Ovary (tissue), 9 donors: ENCODE results near the gene SLC5A2. TPM values are rescaled to one million over a fixed set of nuclear protein-coding genes. Genes with fewer than 3 reads are reported as not detected.

Experiments used
- DNase-seq, 5 donors: peaks; one replicate each; pipeline ENCODE4 v3.0.0-alpha.2; 2019 to 2020
- H3K27ac ChIP-seq, 2 donors: fragments of 200-600 bp; one replicate each; pipeline versions ENCODE4 v1.5.1 to v1.8.0; 2019 to 2022
- H3K27me3 ChIP-seq: fragments of 200-600 bp; one replicate; pipeline ENCODE4 v1.8.0; 2022
- H3K36me3 ChIP-seq: fragments of 200-600 bp; sonication (generic); one replicate; pipeline ENCODE4 v1.5.1; 2019
- H3K4me1 ChIP-seq: one replicate; pipeline ENCODE4 v1.8.1; 2013; ENCODE audit warnings: mild to moderate bottlenecking, moderate library complexity; ENCODE audit not compliant: insufficient read depth
- H3K4me3 ChIP-seq: fragments of 200-600 bp; sonication (generic); one replicate; pipeline ENCODE4 v1.5.1; 2017
- H3K9me3 ChIP-seq, 2 donors: fragments of 200-600 bp in 1 of 2; sonication (generic) in 1 of 2; one replicate each; pipeline versions ENCODE4 v1.5.1 to v1.8.1; 2013 to 2019; ENCODE audit warnings: mild to moderate bottlenecking in 1 of 2, moderate library complexity in 1 of 2
- CTCF ChIP-seq, 3 donors: fragments of 450-650 bp in 2 of 3; fragments of 200-600 bp in 1 of 3; IDR thresholded peaks; one replicate each; pipeline versions ENCODE4 v1.5.1 to v1.8.0; 2016 to 2022; ENCODE audit warnings: antibody characterized with exemption in 3 of 3, mild to moderate bottlenecking in 1 of 3
- EP300 ChIP-seq: sonication (generic); formaldehyde crosslinking; IDR thresholded peaks from one replicate; pipeline ENCODE4 v1.6.1; 2017; ENCODE audit warnings: antibody characterized with exemption
- POLR2A ChIP-seq: fragments of 450-650 bp; IDR thresholded peaks from one replicate; pipeline ENCODE4 v1.6.1; 2017; ENCODE audit warnings: antibody characterized with exemption, mild to moderate bottlenecking, moderate library complexity
- WGBS, 3 donors: extraction: QIAGEN DNeasy Blood & Tissue Kit in 1 of 3; methylation state at CpG; one replicate each; pipeline versions ENCODE4 v1.1.5 to v1.1.7; 2013 to 2017; 5-methylcytosine and 5-hydroxymethylcytosine counted together
- intact Hi-C, 4 donors: fragments of 100-400 bp; cut with DNase I; formaldehyde crosslinking; loops; one replicate each; pipeline versions ENCODE4 v1.11.0 to v1.15.1; 2022 to 2023
- polyA plus RNA-seq, 2 donors: library from polyadenylated mRNA; stranded (reverse); fragments of 200-250 nt in 1 of 2; fragments of 350-450 nt in 1 of 2; fragmentation: Illumina TruSeq in 1 of 2; extraction: RNeasy Lipid Tissue Mini Kit (QIAGEN cat#74804) in 1 of 2; gene quantifications; one replicate each; pipeline ENCODE4 v1.2.3, GENCODE V29; 2013 to 2014
- total RNA-seq, 7 donors: library from RNA; depleted of rRNA in 2 of 7; stranded (reverse); fragments of >200 nt in 2 of 7; fragmentation: NEBNext Ultra II Directional in 3 of 7; extraction: Animal tissue kit (Norgen Biotek cat#: 25700) in 3 of 7; gene quantifications; one replicate each; pipeline versions ENCODE4 v1.1.0 to v1.2.4, GENCODE V29; 2016 to 2023
- donor health status: DM: no; HTN: no; CAD: no; lungs with moderate emphysema.
- donor health status: DM: no; HTN: no; CAD: no.
- donor health status: Bipolar disorder and iron deficiency.
- donor health status: DM: yes; HTN: yes; CAD: no.
- donor health status: DM: no; HTN: no; CAD: no.
- donor health status: DM: yes; HTN: yes; CAD: no.

SLC5A2 gene
- total and polyA plus RNA-seq, 9 donors: 0.13 to 1.7 (median 0.40) TPM; not detected in 1

GRCh38 chr16:31455601-31456314 is 27.2 kb upstream of the SLC5A2 start:
- H3K27me3 ChIP-seq: no peaks in the 10 kb centered on the region
- 65 to 73% (median 67%) methylated on average over 17 of the region's 17 CpGs for WGBS, 3 donors
- no peak overlapping the region for H3K4me3 ChIP-seq
- DNase-seq: peak in 1 of 5 donors; percentile 40
- H3K4me1 ChIP-seq: peaks cover 31% of the 10 kb centered on the region
- no peaks in the 10 kb centered on the region for H3K9me3 ChIP-seq
- H3K36me3 ChIP-seq: no peaks in the 10 kb centered on the region
- no peak overlapping the region for H3K27ac ChIP-seq
- intact Hi-C loops: loop anchor here in 1 of 4 donors (10.0 kb wide), 1 partner anchor 419 kb away; the partner anchor contains the start of gene ZNF267
- TF ChIP-seq EP300 (no peak), CTCF (IDR thresholded peaks at IDR 0.05) (no peak)

- no peaks in the 10 kb centered on the region for H3K9me3 ChIP-seq
- no peaks in the 10 kb centered on the region for H3K27me3 ChIP-seq
- TF ChIP-seq EP300 (no peak), POLR2A (no peak), CTCF (IDR thresholded peaks at IDR 0.05) (no peak)
- no peak overlapping the region for H3K27ac ChIP-seq
- H3K4me1 ChIP-seq: peaks cover 27% of the 10 kb centered on the region
- no peaks in the 10 kb centered on the region for H3K36me3 ChIP-seq
- H3K4me3 ChIP-seq: no peak overlapping the region
- peak in 2 of 5 donors; percentile 20 to 23 for DNase-seq
- intact Hi-C loops: loop anchor here in 1 of 4 donors (10.0 kb wide), 1 partner anchor 418 kb away; the partner anchor contains the start of gene ZNF267
- WGBS, 3 donors: 63 to 76% (median 70%) methylated on average over 8 of the region's 8 CpGs
These were observed 25.9 kb upstream of the SLC5A2 start for GRCh38 chr16:31456988-31457360.

- DNase-seq: peak in 3 of 5 donors; percentile 45 to 60 (median 49)
- no peaks in the 10 kb centered on the region for H3K9me3 ChIP-seq
- 1% methylated on average over 37 to 42 of the region's 42 CpGs for WGBS, 3 donors
- peaks cover 18% of the 10 kb centered on the region for H3K4me1 ChIP-seq
- H3K27ac ChIP-seq: peak overlapping the region; percentile 97 to 98
- no peaks in the 10 kb centered on the region for H3K36me3 ChIP-seq
- H3K4me3 ChIP-seq: peak overlapping the region; percentile 87
- TF ChIP-seq POLR2A (no peak), CTCF (IDR thresholded peaks at IDR 0.05) (no peak), EP300 (no peak)
- intact Hi-C loops: loop anchor here in 1 of 4 donors (10.0 kb wide), 1 partner anchor 417 kb away; the partner anchor contains the start of gene ZNF267
- no peaks in the 10 kb centered on the region for H3K27me3 ChIP-seq
These were observed 24.7 kb upstream of the SLC5A2 start for GRCh38 chr16:31458073-31458843.

GRCh38 chr16:31458844-31459686 is 23.9 kb upstream of the SLC5A2 start, which contains the start of gene ARMC5:
Gene ARMC5, plus strand, starts transcription at chr16:31459501. Its CDS starts 24 bp downstream, at chr16:31459525.
- intact Hi-C loops: loop anchor here in 1 of 4 donors (10.0 kb wide), 1 partner anchor 416 kb away; the partner anchor contains the start of gene ZNF267
- DNase-seq: peak; percentile 97 to 98 (median 98)
- no peaks in the 10 kb centered on the region for H3K27me3 ChIP-seq
- TF ChIP-seq CTCF (IDR thresholded peaks at IDR 0.05) (peak; percentile 51 to 81 (median 74)), EP300 (peak; percentile 58), POLR2A (peak; percentile 86)
- H3K36me3 ChIP-seq: no peaks in the 10 kb centered on the region
- peaks cover 16% of the 10 kb centered on the region for H3K4me1 ChIP-seq
- H3K27ac ChIP-seq: peak within 1 kb of the TSS; percentile 97 to 98
- 0 to 1% (median 0%) methylated on average over 53 to 91 of the region's 91 CpGs for WGBS, 3 donors
- H3K9me3 ChIP-seq: no peaks in the 10 kb centered on the region
- H3K4me3 ChIP-seq: peak within 1 kb of the TSS; percentile 87
